Fibroblast of lung (primary cell): Measurements from ENCODE around the gene MYO1F.

ENCODE experiments used
- EZH2 ChIP-seq: IDR thresholded peaks from 2 replicates; pipeline ENCODE4 v1.5.1; 2012; ENCODE audit warnings: low read length, control low read depth, mild to moderate bottlenecking; ENCODE audit errors: missing control alignments
- TF ChIP-seq, protein P1 (sequence below), 2 donors: IDR thresholded peaks in 1 of 2; conservative IDR thresholded peaks in 1 of 2; 1 replicate in 1 of 2; 2 replicates in 1 of 2; pipeline ENCODE4 v1.5.1; 2011 to 2012; ENCODE audit warnings: low read length in 2 of 2, control low read depth in 1 of 2, inconsistent platforms in 1 of 2, low read depth in 1 of 2, mild to moderate bottlenecking in 1 of 2

DNA sequence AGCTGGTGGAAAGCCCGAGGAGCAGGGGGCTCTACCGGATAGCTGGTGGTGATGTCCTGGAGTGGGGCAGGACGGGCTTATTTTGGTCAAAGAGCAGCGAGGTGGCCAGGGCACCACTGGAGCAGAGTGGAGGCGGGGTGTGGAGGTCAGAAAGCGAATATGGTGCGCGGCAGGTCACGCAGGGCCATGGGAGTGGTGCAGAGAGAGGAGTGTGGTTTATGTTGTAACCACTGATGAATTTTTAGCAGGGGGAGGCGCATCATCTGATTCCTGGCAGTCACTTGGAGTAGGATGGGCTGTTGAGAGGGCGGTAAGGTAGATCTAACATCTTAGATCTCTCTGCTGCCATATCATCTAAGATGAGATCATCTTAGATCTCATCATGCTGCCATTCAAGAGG is 61.9 kb downstream of the MYO1F start:
- TF ChIP-seq EZH2: no peak
- TF ChIP-seq, protein P1, sequence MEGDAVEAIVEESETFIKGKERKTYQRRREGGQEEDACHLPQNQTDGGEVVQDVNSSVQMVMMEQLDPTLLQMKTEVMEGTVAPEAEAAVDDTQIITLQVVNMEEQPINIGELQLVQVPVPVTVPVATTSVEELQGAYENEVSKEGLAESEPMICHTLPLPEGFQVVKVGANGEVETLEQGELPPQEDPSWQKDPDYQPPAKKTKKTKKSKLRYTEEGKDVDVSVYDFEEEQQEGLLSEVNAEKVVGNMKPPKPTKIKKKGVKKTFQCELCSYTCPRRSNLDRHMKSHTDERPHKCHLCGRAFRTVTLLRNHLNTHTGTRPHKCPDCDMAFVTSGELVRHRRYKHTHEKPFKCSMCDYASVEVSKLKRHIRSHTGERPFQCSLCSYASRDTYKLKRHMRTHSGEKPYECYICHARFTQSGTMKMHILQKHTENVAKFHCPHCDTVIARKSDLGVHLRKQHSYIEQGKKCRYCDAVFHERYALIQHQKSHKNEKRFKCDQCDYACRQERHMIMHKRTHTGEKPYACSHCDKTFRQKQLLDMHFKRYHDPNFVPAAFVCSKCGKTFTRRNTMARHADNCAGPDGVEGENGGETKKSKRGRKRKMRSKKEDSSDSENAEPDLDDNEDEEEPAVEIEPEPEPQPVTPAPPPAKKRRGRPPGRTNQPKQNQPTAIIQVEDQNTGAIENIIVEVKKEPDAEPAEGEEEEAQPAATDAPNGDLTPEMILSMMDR (conservative IDR thresholded peaks at IDR 0.05 in 1 of 2, IDR thresholded peaks at IDR 0.05 in 1 of 2; ENCODE audit: low read depth in 1 of 2, low read length in 2 of 2): no peak
